PC-3 (cell line): Measurements from ENCODE around the gene UCHL1. TPM values are rescaled to one million over a fixed set of nuclear protein-coding genes. Genes with fewer than 3 reads are reported as not detected.

ENCODE experiments used
- ATAC-seq: fragments of 200-7000 bp; cut with Tn5 transposase; 2 replicates; pipeline ENCODE4 v1.9.1; 2020; ENCODE audit warnings: mild to moderate bottlenecking, moderate library complexity
- BruUV-seq: library from RNA; stranded (reverse); fragments of 400-500 nt; replicated peaks from 2 replicates; lab custom pipeline; 2021; lab: Mats Ljungman, UMichigan
- CTCF ChIA-PET: fragments of 300-600 bp; sonication (Branson Sonifier 250); formaldehyde crosslinking; loops from one replicate; lab custom pipeline; 2022; ENCODE audit warnings: antibody characterized with exemption; lab: Charles Lee
- POLR2A ChIA-PET: fragments of 300-600 bp; sonication (Branson Sonifier 250); formaldehyde crosslinking; loops from one replicate; lab custom pipeline; 2022; ENCODE audit warnings: antibody characterized with exemption; ENCODE audit not compliant: unreplicated experiment; lab: Charles Lee
- DNase-seq: peaks from one replicate; pipeline ENCODE4 v3.0.0-alpha.2; 2015
- H2AFZ ChIP-seq: fragments of 300-600 bp; sonication (generic); 2 replicates; pipeline ENCODE4 v1.6.0; 2016; ENCODE audit warnings: antibody characterized with exemption, low read length
- H3F3A ChIP-seq: fragments of 300-600 bp; sonication (generic); one replicate; pipeline ENCODE4 v1.6.0; 2017; ENCODE audit warnings: antibody characterized with exemption, low read length, control low read depth, mild to moderate bottlenecking; ENCODE audit not compliant: unreplicated experiment
- H3K27ac ChIP-seq: fragments of 300-600 bp; sonication (generic); 2 replicates; pipeline ENCODE4 v1.5.1; 2016; ENCODE audit warnings: mild to moderate bottlenecking, low read length
- H3K27me3 ChIP-seq: fragments of 300-600 bp; sonication (generic); 2 replicates; pipeline ENCODE4 v1.6.1; 2016; ENCODE audit warnings: low read length, mixed read lengths
- H3K36me3 ChIP-seq: fragments of 300-600 bp; sonication (generic); 2 replicates; pipeline ENCODE4 v1.6.1; 2016; ENCODE audit warnings: low read depth, mixed run types, low read length, mixed read lengths
- H3K4me1 ChIP-seq: fragments of 300-600 bp; sonication (generic); 2 replicates; pipeline ENCODE4 v1.5.1; 2016; ENCODE audit warnings: low read length; ENCODE audit not compliant: insufficient read depth
- H3K4me2 ChIP-seq: fragments of 300-600 bp; sonication (generic); 2 replicates; pipeline ENCODE4 v1.6.0; 2016; ENCODE audit warnings: low read length
- H3K4me3 ChIP-seq: fragments of 300-600 bp; sonication (generic); 2 replicates; pipeline ENCODE4 v1.5.1; 2016; ENCODE audit warnings: mild to moderate bottlenecking, low read length, mixed read lengths
- H3K79me2 ChIP-seq: fragments of 300-600 bp; sonication (generic); 2 replicates; pipeline ENCODE4 v1.6.1; 2017; ENCODE audit warnings: low read length, mixed read lengths
- H3K9ac ChIP-seq: fragments of 300-600 bp; sonication (generic); 2 replicates; pipeline ENCODE4 v1.6.0; 2016; ENCODE audit warnings: mild to moderate bottlenecking, low read length
- H3K9me2 ChIP-seq: fragments of 300-600 bp; sonication (generic); replicated peaks from 2 replicates; pipeline ENCODE4 v1.6.1; 2016; ENCODE audit warnings: mixed run types, low read length, mixed read lengths
- H3K9me3 ChIP-seq: fragments of 300-600 bp; sonication (generic); 2 replicates; pipeline ENCODE4 v1.6.1; 2016; ENCODE audit warnings: low read length, mixed read lengths
- H4K20me1 ChIP-seq: fragments of 300-600 bp; sonication (generic); 2 replicates; pipeline ENCODE4 v1.6.1; 2016; ENCODE audit warnings: low read length, mixed read lengths
- CTCF ChIP-seq: fragments of 300-600 bp; sonication (generic); conservative IDR thresholded peaks from 2 replicates; pipeline ENCODE4 v1.5.1; 2017; ENCODE audit warnings: antibody characterized with exemption, low read depth, mild to moderate bottlenecking, low read length
- EZH2 ChIP-seq: fragments of 300-600 bp; sonication (generic); IDR thresholded peaks from one replicate; pipeline ENCODE4 v1.6.1; 2017; ENCODE audit warnings: antibody characterized with exemption, mild to moderate bottlenecking, low read length; ENCODE audit not compliant: unreplicated experiment
- EZH2phosphoT487 ChIP-seq: fragments of 300-600 bp; sonication (generic); IDR thresholded peaks from 2 replicates; pipeline ENCODE4 v1.6.1; 2018; ENCODE audit warnings: mild to moderate bottlenecking, antibody characterized with exemption, low read length, borderline replicate concordance
- intact Hi-C: fragments of 100-400 bp; cut with micrococcal nuclease; formaldehyde crosslinking; loops from 2 replicates; pipeline ENCODE4 v1.9.0; 2023
- total RNA-seq: library from RNA; depleted of rRNA; stranded (reverse); fragments of >200 nt; gene quantifications from 2 replicates; pipeline ENCODE4 v1.2.3, GENCODE V29; 2014

The UCHL1 gene
- total RNA-seq, 1 experiment from 2014 or later, result 1.8 TPM

GRCh38 chr4:41214136-41214824 is 42.4 kb upstream of the UCHL1 start, which contains the start of gene APBB2:
APBB2 (minus strand) TSS chr4:41214542; CDS start chr4:41033254, 181,288 bp downstream.
- Histone ChIP-seq H3K9ac (peak within 1 kb of the TSS; percentile 77), H3K79me2 (peaks cover 49% of the 10 kb centered on the region), H3K9me2 (no peaks in the 10 kb centered on the region), H3K36me3 (no peaks in the 10 kb centered on the region), H3K4me2 (peak within 1 kb of the TSS; percentile 89), H3K9me3 (no peaks in the 10 kb centered on the region), H3K4me3 (peak within 1 kb of the TSS; percentile 99), H3F3A (no peaks in the 10 kb centered on the region), H3K27me3 (no peaks in the 10 kb centered on the region), H3K4me1 (peaks cover 26% of the 10 kb centered on the region), H2AFZ (peak within 1 kb of the TSS; percentile 77), H3K27ac (0 out of 2 replicates have a peak within 1 kb of the TSS, but pooled peaks have one; percentile 18), H4K20me1 (peaks cover 5% of the 10 kb centered on the region; the same call in 1 of the 2 replicates)
- TF ChIP-seq CTCF (peak; percentile 49), EZH2phosphoT487 (no peak)
- ChIA-PET POLR2A (no interaction called here), CTCF (interaction anchor here (0.6 to 1.0 kb wide), 9 partner anchors 34 to 347 kb away, joined by 3 to 8 read pairs (median 5); no protein-coding TSS in a partner anchor)
- intact Hi-C loops, result loop anchor here (1.0 to 5.0 kb wide), 5 partner anchors 37 to 462 kb away; no protein-coding TSS in a partner anchor
- no TSS peak for BruUV-seq
- ATAC-seq, result peak; percentile 74
- DNase-seq, result peak; percentile 96

- Histone ChIP-seq H3K9me2 (no peaks in the 10 kb centered on the region), H4K20me1 (peaks cover 5% of the 10 kb centered on the region; the same call in 1 of the 2 replicates), H2AFZ (peak overlapping the region; percentile 77), H3K79me2 (peaks cover 44% of the 10 kb centered on the region), H3K4me2 (peak overlapping the region; percentile 89), H3K9ac (peak overlapping the region; percentile 25; the same call in 1 of the 2 replicates), H3K4me3 (peak overlapping the region; percentile 57), H3K36me3 (no peaks in the 10 kb centered on the region), H3K27ac (no peak overlapping the region), H3K27me3 (no peaks in the 10 kb centered on the region), H3F3A (no peaks in the 10 kb centered on the region), H3K9me3 (no peaks in the 10 kb centered on the region), H3K4me1 (peaks cover 26% of the 10 kb centered on the region)
- ChIA-PET POLR2A (no interaction called here), CTCF (interaction anchor here (0.9 to 1.0 kb wide), 2 partner anchors 236 to 274 kb away, joined by 4 to 5 read pairs; no protein-coding TSS in a partner anchor)
- peak; percentile 4 for ATAC-seq
- no TSS peak for BruUV-seq
- intact Hi-C loops, result loop anchor here (1.0 to 5.0 kb wide), 5 partner anchors 37 to 462 kb away; no protein-coding TSS in a partner anchor
- TF ChIP-seq CTCF (no peak), EZH2phosphoT487 (no peak), EZH2 (no peak)
- DNase-seq, result no peak
Observed at GRCh38 chr4:41214825-41215146, 41.9 kb upstream of the UCHL1 start.

- peak overlapping the region; percentile 77 for H2AFZ ChIP-seq
- H3F3A ChIP-seq, result no peaks in the 10 kb centered on the region
- peak overlapping the region; percentile 57 for H3K4me3 ChIP-seq
- peaks cover 41% of the 10 kb centered on the region for H3K79me2 ChIP-seq
- H3K9me3 ChIP-seq, result no peaks in the 10 kb centered on the region
- peaks cover 26% of the 10 kb centered on the region for H3K4me1 ChIP-seq
- DNase-seq, result no peak
- H3K9ac ChIP-seq, result no peak overlapping the region; the same call in 1 of the 2 replicates
- no peaks in the 10 kb centered on the region for H3K36me3 ChIP-seq
- POLR2A ChIA-PET, result no interaction called here
- CTCF ChIA-PET, result no interaction called here
- peaks cover 5% of the 10 kb centered on the region; the same call in 1 of the 2 replicates for H4K20me1 ChIP-seq
- H3K27ac ChIP-seq, result no peak overlapping the region
- TF ChIP-seq EZH2phosphoT487 (no peak), EZH2 (no peak), CTCF (no peak)
- peak overlapping the region; percentile 89 for H3K4me2 ChIP-seq
- no peak for ATAC-seq
- H3K27me3 ChIP-seq, result no peaks in the 10 kb centered on the region
- no TSS peak for BruUV-seq
- intact Hi-C loops, result no loop called here
- no peaks in the 10 kb centered on the region for H3K9me2 ChIP-seq
Observed at GRCh38 chr4:41215155-41215554, 41.6 kb upstream of the UCHL1 start.
